GM18520 (cell line): ENCODE data around the gene DPH7.
"Not testable (repeated sequence)": the region's sequence is repeated elsewhere in the genome, so short reads cannot be mapped to it uniquely, and the experiment has no call there.

Source experiments
- ATAC-seq: cut with Tn5 transposase; IDR thresholded peaks from one replicate; pipeline ENCODE4 v1.9.1; 2021; ENCODE audit not compliant: unreplicated experiment

DPH7 gene

GRCh38 chr9:137521405-137521985, 57.2 kb downstream of the DPH7 start:
- ATAC-seq: no peak

GRCh38 chr9:137520614-137521404, 57.9 kb downstream of the DPH7 start:
- ATAC-seq: no peak

GRCh38 chr9:137519553-137519952, 59.2 kb downstream of the DPH7 start:
- ATAC-seq: no peak

- ATAC-seq: not testable (repeated sequence)
These were observed 59.9 kb downstream of the DPH7 start for GRCh38 chr9:137518661-137519459.

- ATAC-seq: no peak
These were observed 62.4 kb downstream of the DPH7 start for GRCh38 chr9:137516144-137516917.

- no peak for ATAC-seq
These were observed 63.4 kb downstream of the DPH7 start for GRCh38 chr9:137515338-137515724.

GRCh38 chr9:137514691-137515337, 63.9 kb downstream of the DPH7 start:
- no peak for ATAC-seq

GRCh38 chr9:137513801-137514570, 64.7 kb downstream of the DPH7 start:
- not testable (repeated sequence) for ATAC-seq

- ATAC-seq: not testable (repeated sequence)
These were observed 65.6 kb downstream of the DPH7 start for GRCh38 chr9:137513136-137513535.

GRCh38 chr9:137511758-137512463, 66.8 kb downstream of the DPH7 start:
- no peak for ATAC-seq

GRCh38 chr9:137511126-137511525, 67.6 kb downstream of the DPH7 start:
- ATAC-seq: not testable (repeated sequence)

GRCh38 chr9:137509198-137509597, 69.5 kb downstream of the DPH7 start:
- no peak for ATAC-seq

GRCh38 chr9:137506702-137507171, 72.0 kb downstream of the DPH7 start:
- ATAC-seq: no peak

- no peak for ATAC-seq
These were observed 72.5 kb downstream of the DPH7 start for GRCh38 chr9:137506274-137506673.

- no peak for ATAC-seq
These were observed 73.1 kb downstream of the DPH7 start for GRCh38 chr9:137505421-137506140.
